Stimulated activated CD4-positive, alpha-beta T cell treated with anti-CD3 and anti-CD28 coated beads, Interleukin-4, amount 100 ng/mL, for 4 hours (primary cell): Measurements from ENCODE around the gene SIX2.
"Not testable (repeated sequence)": the region's sequence is repeated elsewhere in the genome, so short reads cannot be mapped to it uniquely, and the experiment has no call there.

Experiments
- DNase-seq, 2 experiments: peaks; one replicate each; pipeline ENCODE4 v3.0.0-alpha.2; 2020

The SIX2 gene

DNA sequence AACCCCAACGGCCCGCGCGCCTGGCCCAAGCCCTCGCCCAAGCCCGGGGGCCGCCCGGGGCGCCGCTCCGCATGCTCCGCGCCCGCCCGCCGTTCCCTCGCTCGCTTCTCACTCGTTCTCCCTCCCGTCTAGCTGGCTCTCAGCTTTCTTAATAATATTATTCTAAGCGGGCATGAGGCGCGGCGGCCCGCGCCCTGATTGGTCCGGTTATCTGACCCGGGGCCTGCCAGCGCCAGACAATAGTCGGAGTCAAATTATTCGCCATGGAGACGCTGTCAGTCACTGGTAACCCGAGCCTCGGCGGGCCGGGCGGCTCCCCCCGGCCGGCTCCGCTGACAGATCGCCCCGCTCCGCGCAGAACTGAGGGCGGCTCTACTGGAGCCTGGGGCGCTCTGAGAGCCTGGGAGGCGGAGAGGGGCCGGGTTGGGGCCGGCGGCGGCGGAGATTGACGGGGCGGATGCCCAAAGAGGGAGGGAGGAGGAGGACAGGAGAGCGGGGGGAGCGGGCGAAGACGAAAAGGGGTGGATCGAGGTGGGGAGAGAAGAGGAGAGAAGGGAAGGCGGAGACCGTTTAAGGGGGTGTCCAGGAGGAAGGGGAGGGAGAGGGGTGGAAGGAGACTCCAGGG lies at the start of gene SIX2:
TSS of gene SIX2 (minus strand) at position 150 of the 625 bp plus-strand sequence. CDS start 342 bp downstream, outside the sequence.
- no peak for DNase-seq

DNA sequence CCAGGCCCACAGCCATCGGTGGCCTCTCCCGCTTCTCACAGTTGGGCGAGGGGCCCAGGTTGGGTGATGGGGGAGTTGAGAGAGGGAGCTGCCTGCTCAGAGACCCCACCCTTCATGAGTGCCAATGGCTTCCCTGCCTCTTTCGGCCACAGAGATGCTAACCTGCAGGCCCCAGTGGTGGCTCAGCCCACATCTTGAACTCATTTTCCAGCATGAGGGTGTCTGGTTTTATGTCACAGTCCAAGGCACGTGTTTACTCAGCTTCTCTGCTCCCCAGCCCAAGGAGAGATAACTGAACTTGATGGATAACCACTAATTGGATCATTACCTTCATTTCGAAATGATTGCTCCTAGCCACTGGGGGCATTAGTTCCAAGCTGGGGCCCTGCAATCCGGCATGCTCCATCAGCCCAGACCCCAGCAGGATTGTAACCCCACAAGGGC lies 45.9 kb upstream of the SIX2 start:
- DNase-seq = no peak

DNA sequence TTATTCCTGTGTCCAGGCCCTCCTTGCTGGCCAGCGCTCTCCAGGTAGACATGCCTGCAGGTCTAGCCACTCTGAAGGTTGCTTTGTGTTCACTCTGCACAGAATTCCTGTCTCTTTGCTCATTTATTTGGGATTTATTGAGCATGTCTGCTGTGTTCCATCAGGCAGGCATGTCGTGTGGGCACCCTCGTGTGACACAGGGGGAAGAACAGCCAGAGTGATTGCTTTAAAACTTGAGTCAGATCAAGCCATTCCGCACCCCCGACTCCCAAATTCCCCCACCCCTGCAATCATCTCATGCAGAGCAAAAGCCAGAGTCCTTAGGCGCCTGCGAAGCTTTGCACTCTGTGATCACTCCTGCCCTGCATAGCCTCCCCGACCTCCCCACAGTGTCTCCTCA lies 44.7 kb upstream of the SIX2 start:
- no peak for DNase-seq

DNA sequence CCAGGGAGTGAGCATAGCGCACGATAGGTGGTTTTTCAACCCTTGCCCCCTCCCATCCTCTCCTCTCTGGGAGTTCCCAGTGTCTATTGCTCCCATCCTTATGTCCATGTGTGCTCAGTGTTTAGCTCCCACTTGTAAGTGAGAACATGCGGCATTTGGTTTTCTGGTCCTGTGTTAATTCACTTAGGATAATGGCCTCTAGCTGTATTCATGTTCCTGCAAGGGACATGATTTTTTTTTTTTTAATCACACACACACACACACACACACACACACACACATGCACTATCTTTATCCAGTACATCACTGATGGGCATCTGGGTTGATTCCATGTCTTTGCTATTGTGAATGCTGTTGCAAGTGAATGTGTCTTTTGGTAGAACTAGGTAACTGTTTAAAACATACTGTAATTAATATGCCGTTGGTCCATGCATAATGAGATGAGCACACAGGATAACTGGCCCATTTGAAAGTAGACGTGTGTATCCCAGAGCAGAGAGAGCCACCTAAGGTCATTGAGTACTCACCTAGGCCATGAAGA lies 43.2 kb upstream of the SIX2 start:
- no peak for DNase-seq

DNA sequence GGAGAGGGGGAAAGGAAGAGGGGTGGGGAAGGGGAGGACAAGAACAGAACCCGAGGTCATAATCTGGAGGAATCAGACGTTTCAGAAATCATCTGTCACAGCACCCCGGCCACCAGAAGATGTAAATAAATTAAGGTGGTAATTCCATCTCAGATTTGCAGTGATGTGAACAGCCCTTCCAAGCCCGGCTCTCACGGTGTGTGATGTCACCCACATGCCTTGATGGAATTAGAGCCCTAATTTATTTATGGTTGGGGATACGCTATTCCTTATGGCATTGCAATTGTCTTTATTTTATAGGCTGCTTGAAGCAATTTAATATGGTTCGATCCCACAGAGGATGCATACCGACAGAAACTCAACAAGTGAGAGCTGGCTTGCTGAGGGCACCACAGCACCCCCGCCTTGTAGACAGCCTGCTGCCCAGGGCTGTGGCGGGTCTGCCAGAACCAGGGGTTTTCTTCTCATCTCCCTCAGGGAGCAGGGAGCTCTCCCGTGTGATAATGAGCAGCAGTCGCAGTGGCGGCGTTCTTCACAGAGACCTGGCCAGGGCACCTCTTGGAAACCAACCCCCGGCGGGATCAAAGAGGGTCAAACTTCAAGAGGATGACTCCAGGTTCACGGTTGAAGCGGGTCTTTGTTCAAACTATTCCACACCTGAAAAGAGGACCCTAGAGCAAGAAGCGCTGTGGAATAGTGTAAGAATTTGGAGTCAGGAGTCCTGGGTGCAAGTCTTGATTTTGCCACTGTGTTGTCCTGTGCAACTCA lies 40.5 kb upstream of the SIX2 start:
- DNase-seq = no peak

DNA sequence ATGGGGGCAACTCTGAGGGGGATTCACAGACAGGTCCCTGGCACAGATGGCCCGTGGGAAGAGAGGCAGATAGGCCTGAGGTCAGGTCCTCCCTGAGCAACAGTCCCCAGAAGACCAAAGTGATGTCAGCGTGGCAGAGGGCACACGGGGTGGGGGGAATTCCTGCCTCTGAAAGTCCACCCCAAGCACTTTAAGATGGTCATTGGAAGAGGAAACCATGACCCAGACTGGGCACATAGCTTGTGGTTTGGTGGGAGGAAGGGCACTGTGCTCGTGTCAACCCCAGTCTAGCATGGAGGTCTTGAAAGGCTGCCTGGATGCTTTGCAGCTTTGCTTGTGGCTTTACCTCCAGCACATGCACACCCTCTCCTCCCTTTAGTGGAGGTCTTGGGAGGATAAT lies 38.0 kb upstream of the SIX2 start:
- DNase-seq = no peak

DNA sequence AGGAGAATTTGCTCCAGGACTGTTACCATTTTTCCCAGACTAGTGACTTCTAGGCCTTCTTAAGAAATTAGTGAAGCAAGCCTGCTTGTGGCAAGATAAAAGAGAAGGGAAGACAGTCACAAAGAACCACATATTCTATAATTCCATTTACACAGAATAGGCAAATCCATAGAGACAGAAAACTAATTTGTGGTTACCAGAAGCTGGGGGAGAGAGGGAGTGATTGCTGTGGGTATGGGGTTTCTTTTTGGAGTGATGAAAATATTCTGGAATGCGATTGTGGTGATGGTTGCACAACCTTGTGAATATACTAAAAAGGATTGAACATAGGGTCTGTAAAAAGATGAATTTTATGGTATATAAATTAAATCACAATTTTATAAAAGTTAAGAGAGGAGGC lies 37.5 kb upstream of the SIX2 start:
- DNase-seq = no peak

DNA sequence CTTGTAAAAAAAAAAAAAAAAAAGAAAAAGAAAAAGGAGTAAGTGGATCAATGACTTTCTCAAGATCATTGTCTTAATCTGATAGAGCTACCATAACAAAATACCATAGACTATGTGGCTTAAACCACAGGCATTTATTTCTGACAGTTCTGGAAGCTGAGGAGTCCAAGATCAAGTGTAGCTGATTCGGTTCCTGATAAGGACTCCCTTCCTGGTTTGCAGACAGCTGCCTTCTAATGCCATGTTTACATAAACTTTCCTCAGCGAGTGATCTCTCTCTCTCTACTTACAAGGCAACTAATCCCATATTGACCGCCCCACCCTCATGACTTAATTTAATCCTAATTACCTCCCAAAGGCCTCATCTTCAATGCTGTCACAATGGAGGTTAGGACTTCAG lies 36.5 kb upstream of the SIX2 start:
- no peak for DNase-seq

DNA sequence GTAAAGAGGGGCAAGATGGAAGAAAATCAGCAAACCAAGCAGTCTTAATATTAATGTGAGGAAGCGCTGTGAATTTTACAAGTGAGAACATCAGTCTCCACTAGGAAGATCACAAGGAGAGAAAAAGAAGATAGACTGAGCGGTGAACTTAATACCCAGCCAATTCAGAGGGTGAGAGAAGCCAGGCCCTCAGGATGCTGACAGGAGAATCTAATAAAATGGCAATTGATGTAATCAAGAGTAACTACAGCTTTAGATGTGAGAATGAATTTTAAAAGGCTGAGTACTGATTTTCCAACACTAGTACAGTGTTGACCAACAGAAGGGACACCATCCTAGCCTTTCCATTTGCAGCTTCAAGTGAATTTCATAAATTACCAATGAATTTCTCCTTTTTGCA lies 35.7 kb upstream of the SIX2 start:
- DNase-seq = no peak

DNA sequence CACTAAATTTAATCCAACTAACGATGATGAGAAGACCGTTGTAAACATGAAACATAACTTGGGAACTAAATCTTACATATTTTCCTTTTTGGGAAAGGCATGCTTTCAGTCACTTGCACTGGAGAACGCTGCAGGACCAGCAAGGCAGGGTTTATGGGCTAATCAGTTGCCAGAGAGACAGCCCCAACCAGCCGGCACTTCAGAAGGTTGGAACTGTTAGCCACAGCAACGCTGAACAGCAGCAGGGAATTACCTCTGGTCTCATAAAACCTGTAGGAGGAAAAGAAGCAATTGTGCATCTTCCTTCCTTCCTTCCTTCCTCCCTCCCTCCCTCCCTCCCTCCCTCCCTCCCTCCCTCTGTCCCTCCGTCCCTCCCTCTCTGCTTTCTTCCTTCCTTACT lies 33.9 kb upstream of the SIX2 start:
- DNase-seq = no peak

DNA sequence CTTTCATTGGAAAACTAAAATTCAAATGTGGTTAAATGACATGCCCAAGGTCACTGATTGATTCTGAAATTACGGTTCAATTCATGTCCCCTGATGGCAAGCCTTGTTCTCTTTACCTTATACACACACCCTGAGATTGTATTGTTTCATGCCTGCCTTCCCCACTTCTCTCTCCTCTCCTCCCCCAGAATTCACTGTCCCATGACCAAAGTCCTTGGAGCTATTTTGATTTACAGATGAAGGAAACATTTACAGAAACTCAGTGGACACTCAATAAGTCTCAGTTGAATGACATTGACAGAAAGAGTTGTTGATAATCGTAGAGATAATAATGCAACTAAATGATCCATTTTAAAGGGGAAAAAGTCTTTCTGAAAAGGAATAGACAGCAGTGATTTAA lies 33.1 kb upstream of the SIX2 start:
- DNase-seq = no peak

DNA sequence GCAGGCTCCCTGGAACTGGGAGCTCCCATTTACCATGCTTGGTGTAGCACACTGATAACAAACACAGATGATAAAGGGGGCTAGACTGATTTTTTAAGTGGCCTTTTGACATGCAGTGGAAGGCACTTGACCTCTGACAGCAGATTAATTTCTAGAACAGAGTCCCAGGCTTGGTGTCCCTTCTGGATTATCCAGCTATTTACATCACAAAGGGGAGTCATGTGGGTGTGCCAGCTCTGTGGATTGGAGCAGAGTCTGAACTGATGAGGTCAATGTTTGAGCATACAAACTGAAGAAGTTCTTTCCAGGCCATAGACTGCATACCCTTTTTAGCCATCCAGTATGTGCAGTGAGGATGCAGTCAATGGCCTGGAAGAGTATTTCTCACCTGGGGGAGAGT lies 31.5 kb upstream of the SIX2 start:
- no peak for DNase-seq

DNA sequence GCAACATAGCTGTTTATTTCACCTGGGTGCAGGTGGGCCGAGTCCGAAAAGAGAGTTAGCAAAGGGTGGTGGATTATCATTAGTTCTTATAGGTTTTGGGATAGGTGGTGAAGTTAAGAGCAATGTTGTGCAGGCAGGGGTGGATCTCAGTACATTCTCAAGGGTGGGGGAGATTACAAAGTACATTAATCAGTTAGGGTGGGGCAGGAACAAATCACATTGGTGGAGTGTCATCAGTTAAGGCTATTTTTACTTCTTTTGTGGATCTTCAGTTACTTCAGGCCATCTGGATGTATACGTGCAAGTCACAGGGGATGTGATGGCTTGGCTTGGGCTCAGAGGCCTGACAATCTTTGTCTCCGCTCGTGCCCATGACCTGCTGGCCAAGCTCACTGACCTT lies 30.6 kb upstream of the SIX2 start:
- not testable (repeated sequence) for DNase-seq

DNA sequence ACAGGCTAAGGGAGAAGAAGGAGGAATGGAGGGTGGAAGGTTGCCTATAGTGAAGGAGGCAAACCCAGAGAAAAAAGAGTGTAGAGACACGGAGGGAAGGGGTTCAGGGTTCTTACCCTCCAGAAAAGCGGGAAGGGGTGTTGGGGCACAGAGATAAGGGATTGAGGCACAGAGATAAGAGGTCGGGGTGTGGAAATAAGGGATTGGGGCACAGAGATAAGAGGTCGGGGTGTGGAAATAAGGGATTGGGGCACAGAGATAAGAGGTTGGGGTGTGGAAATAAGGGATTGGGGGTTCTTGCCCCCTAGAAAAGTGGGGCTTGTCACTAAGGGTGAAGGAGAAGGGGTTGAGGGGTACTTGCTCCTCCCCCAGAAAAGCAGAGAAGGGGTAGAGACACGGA lies 29.6 kb upstream of the SIX2 start:
- DNase-seq = not testable (repeated sequence)

DNA sequence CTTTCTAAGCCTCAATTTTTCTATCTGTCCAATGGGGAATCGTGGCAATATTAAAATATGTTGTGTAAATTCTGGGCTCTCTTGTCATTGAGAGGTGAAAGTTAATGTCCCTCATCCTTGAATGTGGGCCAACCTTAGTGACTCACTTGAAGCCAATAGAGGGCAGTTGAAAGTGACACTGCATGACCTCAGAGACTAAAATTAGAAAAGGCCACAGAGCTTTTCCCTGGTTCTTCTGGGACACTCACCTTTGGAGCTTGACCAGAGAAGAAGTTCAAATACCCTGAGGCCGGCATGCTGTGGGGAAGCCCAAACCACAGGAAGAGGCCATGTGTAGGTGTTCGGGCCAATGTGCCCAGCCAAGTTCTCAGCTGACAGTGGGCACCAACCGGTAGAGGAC lies 24.1 kb upstream of the SIX2 start:
- DNase-seq = no peak

DNA sequence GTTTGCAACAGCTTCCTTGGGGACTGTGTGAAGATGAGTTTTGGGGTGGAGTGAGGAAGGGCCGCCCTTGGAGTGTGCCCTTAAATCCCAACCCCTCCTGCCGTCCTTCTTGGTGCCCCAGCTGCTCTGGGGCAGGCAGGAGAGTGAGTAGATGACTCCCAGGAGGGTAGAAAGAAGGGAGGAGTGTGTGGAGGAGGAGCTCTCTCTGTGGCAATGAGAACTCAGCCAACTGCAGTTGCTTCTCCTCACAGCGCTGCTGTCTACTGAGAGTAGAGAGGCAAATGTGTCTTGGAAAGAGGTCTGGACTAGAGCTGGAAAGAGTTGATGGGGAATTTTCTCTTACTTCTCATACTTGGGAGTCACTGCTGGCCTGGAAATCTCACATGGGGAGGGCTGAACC lies 21.8 kb upstream of the SIX2 start:
- DNase-seq = no peak

DNA sequence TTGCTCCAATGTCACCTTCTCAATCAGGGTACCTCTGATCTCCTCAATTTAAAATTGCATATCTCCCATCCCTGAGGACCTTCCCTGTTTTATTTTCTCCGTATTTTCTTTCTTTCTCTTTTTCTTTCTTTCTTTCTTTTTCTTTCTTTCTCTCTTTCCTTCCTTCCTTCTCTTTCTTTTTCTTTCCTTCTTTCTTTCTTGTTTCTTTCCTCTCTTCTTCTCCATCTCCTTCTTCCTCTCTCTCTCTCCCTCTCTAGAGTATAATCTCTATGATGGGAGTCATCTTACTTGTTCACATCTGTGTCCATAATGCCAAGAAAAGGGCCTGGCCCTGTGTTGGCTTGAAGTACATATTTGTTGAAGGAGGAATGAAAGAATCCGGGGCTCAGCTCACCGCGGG lies 21.3 kb upstream of the SIX2 start:
- DNase-seq = no peak

DNA sequence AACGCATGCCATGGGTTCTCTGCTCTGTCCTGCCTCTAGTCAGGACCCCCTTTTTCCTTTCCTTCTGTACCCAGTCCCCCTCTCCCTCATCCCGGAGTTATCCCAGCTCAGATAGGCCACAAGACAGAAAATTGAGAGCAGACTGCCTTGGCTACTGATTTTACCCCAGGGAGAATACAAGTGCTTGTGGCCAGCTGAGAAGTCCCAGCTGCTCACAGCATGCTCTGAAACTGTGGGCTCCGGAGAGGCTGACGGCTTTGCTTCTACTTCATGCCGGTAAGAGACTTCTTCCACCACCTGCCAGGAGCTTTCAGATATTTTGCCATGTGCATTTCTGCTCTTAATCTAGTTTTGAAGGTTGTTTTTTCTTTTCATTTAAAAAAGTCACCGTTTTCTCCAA lies 20.0 kb upstream of the SIX2 start:
- DNase-seq = no peak

DNA sequence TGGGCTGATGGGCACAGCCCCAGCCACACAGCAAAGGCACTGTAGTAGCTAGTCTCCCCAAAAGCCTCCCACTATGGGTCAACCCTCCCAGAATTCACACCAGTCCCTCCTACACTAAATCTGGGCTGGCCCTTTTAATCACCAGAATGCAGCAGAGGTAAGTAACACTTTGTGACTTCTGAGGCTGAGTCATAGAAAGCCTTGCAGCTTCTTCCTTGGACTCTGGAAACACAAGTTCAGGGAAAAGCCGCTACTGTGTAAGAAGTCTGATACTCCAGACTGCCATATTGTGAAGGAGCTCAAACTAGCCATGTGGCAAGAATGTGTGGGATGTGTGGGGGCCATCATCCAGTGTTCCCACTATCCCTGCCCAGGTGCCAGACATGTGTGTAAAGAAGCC lies 19.0 kb upstream of the SIX2 start:
- no peak for DNase-seq

DNA sequence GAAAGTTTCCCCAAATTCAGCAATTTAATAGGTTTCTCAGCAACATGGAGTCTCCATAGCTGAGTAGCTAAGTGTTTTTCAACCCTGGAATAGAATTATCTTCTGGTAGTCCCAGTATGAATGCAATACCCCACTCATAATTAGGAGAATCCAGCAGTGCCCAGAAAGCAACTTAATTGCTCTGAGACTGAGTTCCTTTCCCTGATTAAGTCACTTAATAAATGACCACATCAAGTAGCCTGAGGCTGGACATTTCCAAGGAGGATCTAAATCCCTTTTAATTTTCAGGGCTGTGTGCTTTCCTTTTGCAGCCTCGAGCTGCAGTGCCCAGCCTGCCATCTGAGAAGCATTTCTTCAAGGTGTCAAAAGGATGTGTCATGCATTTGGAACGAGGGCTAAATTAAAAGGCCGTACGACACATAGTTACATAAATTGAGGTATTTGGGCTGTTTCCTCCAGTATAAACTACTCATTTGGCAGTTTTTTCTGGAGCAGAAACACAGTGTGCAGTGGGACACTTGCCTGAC lies 17.7 kb upstream of the SIX2 start:
- no peak for DNase-seq

DNA sequence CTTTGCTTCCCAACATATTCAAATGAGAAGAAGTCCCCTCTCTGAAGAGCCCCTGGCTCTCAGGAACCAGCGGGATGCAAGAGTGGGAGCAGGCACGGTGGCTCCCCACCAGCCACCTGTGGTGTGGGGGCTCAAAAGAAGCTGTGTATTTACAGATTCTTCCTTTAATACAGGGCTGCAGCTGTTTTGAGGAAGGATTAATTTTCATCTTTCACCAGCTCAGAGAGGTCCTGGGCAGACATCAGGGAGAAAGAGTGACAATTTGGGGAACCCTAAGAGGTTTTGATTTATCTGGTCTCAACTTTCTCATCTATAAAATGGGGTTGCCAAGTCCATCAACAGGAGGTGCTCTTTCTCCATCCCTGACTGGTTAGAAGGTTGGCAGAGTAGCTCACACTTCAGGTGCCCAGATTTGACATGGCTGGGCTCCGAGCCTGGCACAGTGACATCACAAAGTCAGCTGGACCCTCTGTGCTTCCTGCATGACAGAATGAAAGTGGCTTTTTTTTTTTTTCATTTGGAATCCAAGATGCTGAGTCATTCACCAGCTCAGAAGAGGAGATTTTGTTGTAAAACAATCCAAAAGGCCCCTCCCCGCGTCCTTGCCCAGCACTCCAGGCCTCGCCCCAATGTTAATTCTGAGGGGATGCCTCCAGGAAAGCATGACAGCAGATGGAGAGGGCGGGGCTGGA lies 15.5 kb upstream of the SIX2 start:
- DNase-seq = no peak

DNA sequence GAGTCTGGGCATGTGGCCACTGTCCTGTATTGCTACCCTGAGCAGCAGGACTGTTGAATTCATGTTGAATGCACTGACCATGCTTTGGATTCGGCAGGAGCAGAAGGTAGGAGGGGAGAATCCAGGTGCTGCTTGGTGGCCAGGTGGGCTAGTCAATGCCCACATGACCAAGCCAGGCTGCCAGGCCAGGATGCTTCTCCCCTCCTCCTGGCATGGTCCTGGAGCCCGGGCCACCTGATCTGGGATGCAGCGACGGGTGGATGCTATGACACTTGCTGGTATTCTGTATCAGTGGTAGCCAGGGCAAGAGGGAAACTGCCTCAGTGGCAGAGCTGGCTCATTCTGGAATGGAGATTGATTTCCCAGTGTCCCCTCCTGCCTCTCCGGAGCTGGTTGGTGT lies 14.8 kb upstream of the SIX2 start:
- no peak for DNase-seq

DNA sequence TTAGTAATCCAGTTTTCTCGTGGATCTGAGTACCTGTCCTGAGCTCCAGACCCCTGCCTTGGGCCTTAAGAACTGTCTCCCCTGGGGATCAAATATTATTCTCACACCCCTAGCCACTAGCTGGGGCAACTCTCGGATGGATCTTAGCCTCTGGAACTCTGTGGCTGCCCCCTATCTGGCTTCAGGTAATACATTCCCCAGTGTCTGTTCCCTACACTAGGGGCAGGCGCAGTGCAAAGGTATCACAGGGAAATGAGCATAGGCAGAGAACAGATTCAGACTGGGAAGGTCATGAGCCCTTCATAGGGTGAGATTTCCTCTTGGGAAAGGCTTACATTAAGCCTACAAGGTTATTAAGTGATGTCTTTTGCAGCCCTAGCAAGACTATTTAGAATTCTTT lies 11.2 kb upstream of the SIX2 start:
- no peak for DNase-seq

DNA sequence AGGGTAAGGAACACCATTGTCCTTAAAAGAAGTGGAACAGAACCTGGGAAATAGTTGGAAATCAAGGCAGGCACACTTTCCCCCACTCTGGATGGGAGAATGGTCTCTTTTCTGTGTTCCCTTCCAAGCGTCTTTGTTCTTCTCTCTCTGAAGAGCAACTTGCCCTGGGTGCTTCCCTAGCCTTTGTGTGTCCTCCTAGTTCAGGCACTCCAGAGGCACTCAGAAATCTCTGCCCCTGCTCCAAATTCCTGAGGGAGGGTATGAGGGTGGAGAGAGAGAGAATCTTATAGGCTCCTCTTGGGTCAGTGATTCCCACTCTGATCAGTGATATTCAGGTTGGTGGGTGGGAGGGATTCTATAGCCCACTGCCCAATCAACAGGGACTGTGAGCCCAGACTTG lies 8.8 kb upstream of the SIX2 start:
- DNase-seq = no peak
